Skeletal muscle tissue (tissue), 4 donors: Measurements from ENCODE around the gene UMAD1. TPM values are rescaled to one million over a fixed set of nuclear protein-coding genes. Genes with fewer than 3 reads are reported as not detected.

Experiments
- H3K27ac ChIP-seq: one replicate; pipeline ENCODE4 v1.7.0; 2013; ENCODE audit warnings: mild to moderate bottlenecking, low read depth, low read length, inconsistent platforms
- H3K27me3 ChIP-seq, 3 donors: one replicate each; pipeline ENCODE4 v1.7.0; 2013; ENCODE audit warnings: low read length in 3 of 3; ENCODE audit not compliant: control insufficient read depth in 3 of 3, insufficient read depth in 3 of 3
- H3K36me3 ChIP-seq, 3 donors: one replicate each; pipeline ENCODE4 v1.7.0; 2013; ENCODE audit warnings: low read length in 3 of 3; ENCODE audit not compliant: control insufficient read depth in 3 of 3, insufficient read depth in 3 of 3
- H3K4me1 ChIP-seq, 3 donors: one replicate each; pipeline ENCODE4 v1.7.0; 2013; ENCODE audit warnings: low read length in 3 of 3, mild to moderate bottlenecking in 3 of 3; ENCODE audit not compliant: control insufficient read depth in 3 of 3, insufficient read depth in 3 of 3
- H3K4me3 ChIP-seq, 3 donors: one replicate each; pipeline ENCODE4 v1.7.0; 2013; ENCODE audit warnings: low read length in 3 of 3
- H3K9ac ChIP-seq, 3 donors: one replicate each; pipeline ENCODE4 v1.7.0; 2013; ENCODE audit warnings: low read length in 3 of 3, mild to moderate bottlenecking in 3 of 3, moderate library complexity in 2 of 3, low read depth in 1 of 3
- H3K9me3 ChIP-seq, 3 donors: one replicate each; pipeline ENCODE4 v1.7.0; 2013; ENCODE audit warnings: low read length in 3 of 3; ENCODE audit not compliant: control insufficient read depth in 3 of 3
- total RNA-seq: library from RNA; depleted of rRNA; stranded (reverse); fragments of >200 nt; gene quantifications from one replicate; pipeline ENCODE4 v1.2.3, GENCODE V29; 2014
- donor health status: Osteomylitis.

The UMAD1 gene
- total RNA-seq, 1 donor from 2014 or later, result 5.2 TPM

DNA sequence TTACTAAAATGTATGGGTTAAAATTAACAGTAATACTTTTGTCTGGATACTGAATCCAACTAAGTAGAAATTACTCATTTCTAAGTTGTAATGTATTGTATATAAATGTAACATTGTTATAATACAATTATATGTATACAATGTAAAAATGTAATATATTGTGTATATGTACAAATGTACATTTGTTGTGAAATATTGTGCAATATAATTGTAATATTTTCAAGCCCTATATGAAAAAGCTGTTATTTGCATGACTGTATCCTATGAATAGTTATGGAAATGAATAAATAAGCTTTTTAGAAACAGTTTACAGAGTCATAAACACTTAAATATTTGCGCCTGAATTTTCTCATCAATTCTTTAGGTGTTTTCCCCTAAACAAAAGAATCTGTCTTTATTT is 20.3 kb upstream of the UMAD1 start:
- no peaks in the 10 kb centered on the region for H3K36me3 ChIP-seq
- H3K9ac ChIP-seq, result no peak overlapping the region
- H3K27ac ChIP-seq, result no peak overlapping the region
- no peaks in the 10 kb centered on the region for H3K27me3 ChIP-seq
- H3K4me1 ChIP-seq, result no peaks in the 10 kb centered on the region
- H3K9me3 ChIP-seq, result no peaks in the 10 kb centered on the region
- no peak overlapping the region for H3K4me3 ChIP-seq

DNA sequence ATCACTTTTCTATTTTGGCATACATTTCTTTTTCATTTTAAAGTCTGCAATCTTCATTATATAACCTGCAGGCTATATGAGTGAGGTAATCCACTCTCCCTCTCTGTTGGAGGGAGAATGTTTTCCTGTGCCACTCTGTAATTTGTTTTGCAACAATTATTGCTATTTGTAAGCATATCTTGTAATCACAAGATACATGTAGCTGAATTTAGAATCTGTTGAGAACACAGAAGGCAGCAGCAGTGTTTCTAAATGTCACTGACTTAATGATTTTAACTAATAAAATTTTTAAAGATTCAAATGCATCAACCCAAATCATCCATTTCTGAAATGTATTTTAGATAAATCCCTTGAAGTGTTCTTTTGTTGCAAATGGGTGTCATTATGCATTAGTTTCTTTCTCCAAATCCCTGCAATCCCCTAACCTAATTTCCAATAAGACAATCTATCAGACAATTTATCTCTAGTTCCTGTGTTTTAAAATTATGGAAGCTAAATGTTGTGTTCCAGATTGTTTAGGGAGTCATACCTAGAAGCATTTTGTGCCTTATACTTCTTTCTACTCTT is 19.8 kb upstream of the UMAD1 start:
- Histone ChIP-seq H3K9ac (no peak overlapping the region), H3K4me3 (no peak overlapping the region), H3K9me3 (no peaks in the 10 kb centered on the region), H3K36me3 (no peaks in the 10 kb centered on the region), H3K27ac (no peak overlapping the region), H3K4me1 (no peaks in the 10 kb centered on the region), H3K27me3 (no peaks in the 10 kb centered on the region)

DNA sequence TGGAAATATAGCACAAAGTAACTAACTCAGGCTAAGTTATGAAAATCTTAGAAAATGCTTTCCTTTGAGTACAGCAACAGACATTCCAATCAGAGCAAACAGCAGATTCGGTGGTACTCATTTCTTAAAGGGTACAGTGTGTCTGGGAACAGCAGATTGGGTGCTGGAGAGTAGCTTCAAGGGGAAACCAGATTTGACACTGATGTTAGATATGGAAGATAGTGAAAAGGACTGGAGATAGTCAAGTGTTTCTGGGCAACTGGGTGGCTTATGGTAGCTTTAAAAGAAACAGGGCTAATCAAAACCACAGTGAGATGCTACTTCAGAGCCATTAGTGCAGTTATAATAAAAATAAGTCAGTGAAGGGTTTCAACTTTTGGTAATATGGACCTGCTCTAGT is 12.1 kb upstream of the UMAD1 start:
- Histone ChIP-seq H3K27ac (no peak overlapping the region), H3K9me3 (no peaks in the 10 kb centered on the region), H3K4me3 (no peak overlapping the region), H3K27me3 (no peaks in the 10 kb centered on the region), H3K9ac (no peak overlapping the region), H3K36me3 (no peaks in the 10 kb centered on the region), H3K4me1 (no peaks in the 10 kb centered on the region)

DNA sequence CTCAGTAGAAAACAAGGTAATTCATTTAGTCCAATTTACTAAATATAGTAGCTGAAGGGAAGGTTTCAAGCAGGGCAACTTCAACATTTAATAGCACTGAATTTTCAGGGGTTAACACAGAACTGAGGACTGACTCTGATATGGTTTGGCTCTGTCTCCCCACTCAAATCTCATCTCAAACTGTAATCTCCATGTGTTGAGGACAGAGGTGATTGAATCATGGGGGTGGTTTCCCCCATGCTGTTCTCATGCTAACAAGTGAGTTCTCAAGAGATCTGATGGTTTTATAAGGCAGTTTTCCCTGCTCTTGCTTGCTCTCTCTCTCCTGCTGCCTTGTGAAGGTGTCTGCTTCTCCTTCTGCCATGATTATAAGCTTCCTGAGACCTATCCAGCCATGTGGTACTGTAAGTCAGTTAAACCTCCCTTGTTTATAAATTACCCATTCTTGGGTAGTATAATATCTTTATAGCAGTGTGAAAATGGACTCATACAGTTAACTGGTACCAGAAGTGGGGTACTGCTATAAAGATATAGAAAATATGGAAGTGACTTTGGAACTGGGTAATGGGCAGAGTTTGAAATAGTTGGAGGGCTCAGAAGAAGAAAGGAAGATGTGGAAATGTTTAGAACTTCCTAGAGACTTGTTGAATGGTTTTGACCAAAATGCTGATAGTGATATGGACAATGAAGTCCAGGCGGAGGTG is 9.8 kb upstream of the UMAD1 start:
- Histone ChIP-seq H3K27me3 (no peaks in the 10 kb centered on the region), H3K36me3 (no peaks in the 10 kb centered on the region), H3K27ac (no peak overlapping the region), H3K4me3 (no peak overlapping the region), H3K9ac (no peak overlapping the region), H3K9me3 (no peaks in the 10 kb centered on the region), H3K4me1 (no peaks in the 10 kb centered on the region)

DNA sequence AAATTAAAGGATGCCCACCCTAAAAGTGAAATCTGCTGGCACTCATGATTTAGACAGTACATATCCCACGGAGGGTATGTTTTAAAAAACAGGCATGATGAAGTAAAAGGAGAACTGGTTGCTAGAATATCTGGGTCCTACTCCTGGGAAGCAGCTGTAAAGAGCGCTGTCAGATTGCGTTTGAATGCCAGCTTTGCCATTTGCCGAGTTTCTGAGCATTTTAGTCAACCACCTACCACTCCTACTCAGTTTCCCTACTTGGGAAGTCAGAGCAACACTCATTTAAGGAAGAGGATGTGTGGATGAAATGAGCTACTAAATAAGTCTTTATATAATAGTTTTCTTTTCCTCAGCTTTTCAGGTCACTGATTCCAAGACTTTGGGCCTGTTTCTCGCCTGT is 1.1 kb upstream of the UMAD1 start:
- Histone ChIP-seq H3K9me3 (no peaks in the 10 kb centered on the region), H3K9ac (peak overlapping the region; percentile 77 to 86 (median 82)), H3K36me3 (peaks cover 0 to 2% (median 0%) of the 10 kb centered on the region in 3 donors), H3K27me3 (no peaks in the 10 kb centered on the region), H3K4me1 (peaks cover 15 to 24% (median 18%) of the 10 kb centered on the region in 3 donors), H3K27ac (peak overlapping the region; percentile 73), H3K4me3 (peak overlapping the region; percentile 85 to 100 (median 98))

DNA sequence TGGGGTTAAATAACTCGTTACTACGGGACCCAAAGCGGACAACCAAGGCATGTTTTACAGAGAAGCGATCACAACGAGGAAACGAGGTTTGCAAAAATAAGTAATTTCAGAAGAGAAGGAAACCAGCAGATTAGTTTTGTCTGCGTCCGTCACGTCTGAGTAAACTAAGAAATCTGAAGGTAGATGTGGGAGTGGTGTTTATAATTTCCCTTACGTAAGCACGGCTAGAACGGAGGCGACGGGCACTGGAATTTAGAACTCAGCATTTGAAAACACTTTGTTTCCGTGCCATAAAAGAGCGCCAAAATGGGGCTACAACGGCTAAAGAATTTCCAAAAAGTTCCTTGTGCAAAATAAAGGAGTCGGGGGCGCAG is 718 bp upstream of the UMAD1 start:
- H3K27ac ChIP-seq, result peak overlapping the region; percentile 73
- H3K36me3 ChIP-seq, result peaks cover 0 to 2% (median 0%) of the 10 kb centered on the region in 3 donors
- H3K27me3 ChIP-seq, result no peaks in the 10 kb centered on the region
- H3K9me3 ChIP-seq, result no peaks in the 10 kb centered on the region
- H3K4me1 ChIP-seq, result peaks cover 15 to 24% (median 18%) of the 10 kb centered on the region in 3 donors
- H3K4me3 ChIP-seq, result peak overlapping the region; percentile 85 to 100 (median 98)
- H3K9ac ChIP-seq, result peak overlapping the region; percentile 77 to 86 (median 82)

DNA sequence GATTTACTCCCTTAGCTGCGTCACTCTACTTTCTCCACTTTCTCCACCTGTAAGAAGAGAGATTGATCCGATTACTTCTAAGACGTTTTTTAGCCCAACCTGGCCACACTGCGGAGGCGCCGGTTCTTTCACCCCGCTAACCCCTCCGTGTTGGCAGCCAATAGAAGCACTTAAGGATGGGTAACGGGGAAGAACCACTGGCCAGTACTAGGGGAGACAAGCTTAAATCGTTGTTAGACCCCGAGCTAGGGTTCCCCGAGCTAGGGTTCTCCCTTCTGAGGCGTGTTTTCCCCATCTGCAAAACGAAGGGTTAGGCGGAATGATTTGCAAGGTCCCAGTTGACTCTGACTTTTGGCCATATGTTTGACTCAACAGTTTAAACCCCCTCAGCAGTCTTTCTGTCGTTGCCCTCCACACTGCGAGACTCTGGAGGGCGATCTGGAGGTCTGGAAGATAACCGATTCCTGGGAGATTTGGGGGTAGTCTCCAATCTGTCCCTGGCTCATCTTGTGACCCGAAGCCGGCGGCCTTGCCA is 644 bp downstream of the UMAD1 start:
- H3K4me3 ChIP-seq, result peak overlapping the region; percentile 85 to 100 (median 98)
- peak overlapping the region; percentile 78 to 88 (median 86) for H3K9ac ChIP-seq

DNA sequence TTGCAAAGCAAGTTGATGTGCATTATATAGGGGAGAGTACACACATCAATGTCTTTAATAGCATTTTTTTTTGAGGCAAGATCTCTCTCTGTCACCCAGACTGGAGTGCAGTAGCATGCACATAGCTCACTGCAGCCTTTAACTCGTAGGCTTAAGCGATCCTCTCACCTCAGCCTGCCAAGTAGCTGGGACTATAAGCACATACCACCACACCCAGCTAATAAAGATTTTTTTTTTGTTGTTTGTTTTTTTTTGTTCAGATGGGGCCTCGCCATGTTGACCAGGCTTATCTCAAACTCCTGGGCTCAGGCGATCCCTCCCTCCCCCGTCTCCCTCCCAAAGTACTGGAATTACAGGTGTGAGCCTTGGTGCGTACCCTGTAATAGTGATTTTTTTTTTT is 1.5 kb downstream of the UMAD1 start:
- H3K4me3 ChIP-seq, result peak overlapping the region in 2 of 3 donors; percentile 12 to 85

More for the DNA sequence above, 644 bp downstream of the UMAD1 start:
- Histone ChIP-seq H3K27ac (peak overlapping the region; percentile 88), H3K9me3 (no peaks in the 10 kb centered on the region), H3K27me3 (no peaks in the 10 kb centered on the region), H3K4me1 (peaks cover 15 to 24% (median 18%) of the 10 kb centered on the region in 3 donors), H3K36me3 (peaks cover 0 to 2% (median 0%) of the 10 kb centered on the region in 3 donors)

DNA sequence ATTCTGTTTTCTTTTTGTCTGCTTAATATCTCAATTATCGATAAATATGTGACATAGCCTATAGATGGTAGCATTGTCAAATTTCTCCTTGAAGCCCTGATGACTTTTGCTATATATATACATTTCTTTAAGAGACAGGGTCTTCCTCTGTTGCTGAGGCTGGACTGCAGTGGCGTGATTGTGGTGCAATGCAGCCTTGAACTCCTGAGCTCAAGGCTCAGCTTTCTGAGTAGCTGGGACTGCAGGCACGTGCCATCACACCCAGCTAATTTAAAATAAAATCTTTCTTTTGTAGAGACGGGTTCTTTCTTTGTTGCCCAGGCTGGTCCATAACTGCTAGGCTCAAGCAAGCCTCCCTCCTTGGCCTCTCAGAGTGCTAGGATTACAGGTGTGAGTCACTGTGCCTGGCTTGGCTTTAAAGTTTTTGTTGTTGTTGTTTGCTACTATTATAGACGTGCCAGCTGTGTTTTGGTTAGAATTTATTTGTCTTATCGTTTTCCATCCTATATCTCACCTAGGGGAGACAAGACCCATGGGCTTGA is 7.0 kb downstream of the UMAD1 start:
- Histone ChIP-seq H3K4me1 (peaks cover 0 to 2% (median 0%) of the 10 kb centered on the region in 3 donors), H3K36me3 (peaks cover 0 to 2% (median 0%) of the 10 kb centered on the region in 3 donors), H3K9me3 (no peaks in the 10 kb centered on the region), H3K4me3 (no peak overlapping the region), H3K27me3 (no peaks in the 10 kb centered on the region), H3K27ac (no peak overlapping the region), H3K9ac (no peak overlapping the region)

More for the DNA sequence above, 1.5 kb downstream of the UMAD1 start:
- Histone ChIP-seq H3K9me3 (no peaks in the 10 kb centered on the region), H3K36me3 (peaks cover 0 to 2% (median 0%) of the 10 kb centered on the region in 3 donors), H3K27ac (no peak overlapping the region), H3K27me3 (no peaks in the 10 kb centered on the region), H3K4me1 (peaks cover 15 to 24% (median 18%) of the 10 kb centered on the region in 3 donors), H3K9ac (no peak overlapping the region)

DNA sequence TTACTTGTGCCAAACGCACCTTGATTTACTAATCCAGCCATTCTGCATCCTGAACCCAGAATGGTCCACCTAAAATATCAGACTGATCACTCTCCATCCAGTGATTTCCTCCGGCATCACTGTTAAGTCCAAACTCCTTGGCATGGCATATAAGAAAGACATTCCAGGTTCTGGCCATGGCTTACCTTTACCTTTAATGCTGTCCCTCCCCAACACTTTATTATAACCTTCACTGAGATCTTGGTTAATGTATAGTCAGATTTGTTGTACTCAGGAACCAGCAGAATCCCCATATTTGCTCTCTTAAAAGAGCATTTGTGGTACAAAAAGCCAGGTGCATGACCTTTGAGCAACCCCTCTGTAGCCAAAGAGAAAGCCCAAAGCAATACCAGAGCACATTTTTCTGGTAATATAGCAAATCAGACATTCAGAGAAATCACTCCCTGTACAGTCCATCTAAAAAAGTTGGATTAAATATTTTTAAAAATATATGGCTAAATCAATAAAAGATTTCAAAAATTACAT is 10.2 kb downstream of the UMAD1 start:
- Histone ChIP-seq H3K27ac (no peak overlapping the region), H3K4me3 (no peak overlapping the region), H3K9ac (no peak overlapping the region), H3K27me3 (no peaks in the 10 kb centered on the region), H3K36me3 (no peaks in the 10 kb centered on the region), H3K4me1 (peaks cover 0 to 2% (median 0%) of the 10 kb centered on the region in 3 donors), H3K9me3 (no peaks in the 10 kb centered on the region)
